Endodermal cell (in vitro differentiated cells): ENCODE data around the gene PHTF1. TPM values are rescaled to one million over a fixed set of nuclear protein-coding genes. Genes with fewer than 3 reads are reported as not detected.

Experiments
- DNase-seq: peaks from one replicate; pipeline ENCODE4 v3.0.0-alpha.2; 2017
- H3K27ac ChIP-seq: 2 replicates; pipeline ENCODE4 v1.5.1; 2013; ENCODE audit warnings: mild to moderate bottlenecking, low read depth, low read length, moderate library complexity
- H3K27me3 ChIP-seq: 2 replicates; pipeline ENCODE4 v1.6.1; 2013; ENCODE audit warnings: mild to moderate bottlenecking, low read length, moderate library complexity; ENCODE audit not compliant: insufficient read depth, control insufficient read depth, poor library complexity, severe bottlenecking
- H3K36me3 ChIP-seq: 2 replicates; pipeline ENCODE4 v1.7.0; 2013; ENCODE audit warnings: mild to moderate bottlenecking, low read length, moderate library complexity; ENCODE audit not compliant: control insufficient read depth, insufficient read depth
- H3K4me1 ChIP-seq: one replicate; pipeline ENCODE4 v1.7.0; 2013; ENCODE audit warnings: low read length; ENCODE audit not compliant: control insufficient read depth, insufficient read depth
- H3K4me3 ChIP-seq: 2 replicates; pipeline ENCODE4 v1.5.1; 2013; ENCODE audit warnings: mild to moderate bottlenecking, low read length, moderate library complexity
- H3K9ac ChIP-seq: 2 replicates; pipeline ENCODE4 v1.6.1; 2013; ENCODE audit warnings: mild to moderate bottlenecking, low read length, moderate library complexity; ENCODE audit not compliant: poor library complexity, severe bottlenecking; ENCODE audit errors: extremely low read depth
- H3K9me3 ChIP-seq: 2 replicates; pipeline ENCODE4 v1.6.1; 2013; ENCODE audit warnings: mild to moderate bottlenecking, low read length, moderate library complexity; ENCODE audit not compliant: control insufficient read depth
- H3K27ac Mint-ChIP-seq: 2 replicates; pipeline ENCODE4 v1.8.0; 2020; ENCODE audit warnings: mixed read lengths
- H3K27me3 Mint-ChIP-seq: 2 replicates; pipeline ENCODE4 v1.8.0; 2021; ENCODE audit warnings: mild to moderate bottlenecking, mixed read lengths; ENCODE audit not compliant: insufficient read depth
- H3K36me3 Mint-ChIP-seq: 2 replicates; pipeline ENCODE4 v1.8.0; 2020; ENCODE audit warnings: low read depth, mixed read lengths
- H3K4me1 Mint-ChIP-seq: 2 replicates; pipeline ENCODE4 v1.8.0; 2020; ENCODE audit warnings: mixed read lengths
- H3K4me3 Mint-ChIP-seq: 2 replicates; pipeline ENCODE4 v1.8.0; 2020; ENCODE audit warnings: mild to moderate bottlenecking, moderate library complexity, mixed read lengths
- H3K9me3 Mint-ChIP-seq: 2 replicates; pipeline ENCODE4 v1.8.0; 2020; ENCODE audit warnings: mild to moderate bottlenecking, mixed read lengths
- WGBS, 2 experiments: methylation state at CpG; one replicate each; pipeline versions ENCODE4 v1.1.5 to v1.1.7; 2013; ENCODE audit warnings: missing lambda C conversion rate in 2 of 2, mixed read lengths in 1 of 2; ENCODE audit not compliant: insufficient coverage in 1 of 2, insufficient read length in 1 of 2; 5-methylcytosine and 5-hydroxymethylcytosine counted together
- total RNA-seq, 2 donors: library from RNA; stranded (reverse); fragmentation: NEBNext Ultra II Directional in 1 of 2; extraction: Animal tissue kit (Norgen Biotek cat#: 25700) in 1 of 2; gene quantifications; 2 replicates in 1 of 2; 3 replicates in 1 of 2; pipeline ENCODE4 v1.2.1, GENCODE V29; 2021
- TF ChIP-seq, protein P1 (sequence below): fragments of 200-600 bp; sonication (generic); conservative IDR thresholded peaks from 2 replicates; pipeline ENCODE4 v1.5.0; 2021; ENCODE audit warnings: antibody characterized with exemption, mild to moderate bottlenecking

PHTF1 gene
- total RNA-seq, 2 donors from 2014 or later, result 43.8 to 56.5 TPM

DNA sequence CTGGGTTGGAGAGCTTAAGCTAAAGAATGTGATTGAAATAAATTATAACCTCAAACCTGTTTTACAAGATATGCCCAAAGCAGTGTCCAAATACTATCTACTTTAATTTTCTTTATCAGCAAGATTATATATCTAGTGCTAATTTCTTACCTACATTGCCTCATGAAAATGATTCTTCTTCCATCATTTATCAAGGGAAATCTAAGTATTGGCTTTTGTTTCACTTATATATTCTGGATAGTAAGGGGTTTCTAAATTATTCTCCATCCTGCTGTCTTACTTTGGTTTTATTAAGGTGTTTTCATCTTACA lies 81.2 kb downstream of the PHTF1 start:
- TF ChIP-seq, protein P1, sequence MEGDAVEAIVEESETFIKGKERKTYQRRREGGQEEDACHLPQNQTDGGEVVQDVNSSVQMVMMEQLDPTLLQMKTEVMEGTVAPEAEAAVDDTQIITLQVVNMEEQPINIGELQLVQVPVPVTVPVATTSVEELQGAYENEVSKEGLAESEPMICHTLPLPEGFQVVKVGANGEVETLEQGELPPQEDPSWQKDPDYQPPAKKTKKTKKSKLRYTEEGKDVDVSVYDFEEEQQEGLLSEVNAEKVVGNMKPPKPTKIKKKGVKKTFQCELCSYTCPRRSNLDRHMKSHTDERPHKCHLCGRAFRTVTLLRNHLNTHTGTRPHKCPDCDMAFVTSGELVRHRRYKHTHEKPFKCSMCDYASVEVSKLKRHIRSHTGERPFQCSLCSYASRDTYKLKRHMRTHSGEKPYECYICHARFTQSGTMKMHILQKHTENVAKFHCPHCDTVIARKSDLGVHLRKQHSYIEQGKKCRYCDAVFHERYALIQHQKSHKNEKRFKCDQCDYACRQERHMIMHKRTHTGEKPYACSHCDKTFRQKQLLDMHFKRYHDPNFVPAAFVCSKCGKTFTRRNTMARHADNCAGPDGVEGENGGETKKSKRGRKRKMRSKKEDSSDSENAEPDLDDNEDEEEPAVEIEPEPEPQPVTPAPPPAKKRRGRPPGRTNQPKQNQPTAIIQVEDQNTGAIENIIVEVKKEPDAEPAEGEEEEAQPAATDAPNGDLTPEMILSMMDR, result no peak
- H3K9me3 Mint-ChIP-seq, result no peaks in the 10 kb centered on the region
- H3K27ac Mint-ChIP-seq, result no peak overlapping the region

DNA sequence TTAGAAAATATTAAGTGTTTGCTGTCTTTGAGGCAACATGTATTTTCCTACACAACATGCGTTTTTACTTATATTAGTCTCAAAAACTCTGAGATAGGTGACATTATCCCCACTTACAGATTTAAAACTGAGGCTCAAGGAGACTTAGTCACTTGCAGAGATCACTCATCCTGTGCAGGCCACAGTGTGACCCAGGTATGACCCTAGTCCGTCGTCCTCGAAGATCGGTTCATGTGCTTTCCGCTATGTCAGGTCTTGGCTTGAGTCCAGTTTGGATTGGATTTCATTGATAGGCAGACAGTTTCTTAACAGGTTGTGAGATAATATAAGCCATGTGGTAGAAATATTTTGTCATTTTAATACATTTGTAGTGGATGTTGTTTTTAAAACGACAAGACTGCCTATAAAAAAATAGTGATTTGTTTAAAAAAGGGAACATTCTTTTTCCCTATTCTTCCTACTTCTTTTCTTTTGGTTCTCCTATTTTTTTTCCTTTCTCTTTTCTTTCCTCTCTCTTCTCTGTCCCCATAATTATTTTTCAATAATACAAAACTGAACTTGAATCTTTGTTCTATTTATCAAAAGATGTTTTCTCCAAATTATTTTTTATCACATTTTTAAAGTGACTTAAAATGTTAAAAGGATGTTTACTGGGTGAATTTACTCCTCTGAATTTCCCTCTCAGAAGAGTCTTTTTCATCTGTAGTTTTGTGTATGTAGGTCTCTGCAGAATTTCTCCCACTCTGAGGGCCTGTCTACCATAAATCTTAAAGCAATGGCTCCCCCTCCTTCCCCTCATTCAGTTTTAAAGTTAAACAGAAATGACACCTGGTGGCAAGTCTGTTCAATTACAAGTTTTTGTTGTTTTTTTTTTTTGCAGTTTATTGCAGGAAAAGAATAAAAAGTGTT lies 81.8 kb downstream of the PHTF1 start:
- Mint-ChIP-seq H3K4me1 (no peaks in the 10 kb centered on the region), H3K4me3 (no peak overlapping the region), H3K9me3 (no peaks in the 10 kb centered on the region), H3K27me3 (no peaks in the 10 kb centered on the region), H3K27ac (no peak overlapping the region), H3K36me3 (peaks cover 22% of the 10 kb centered on the region)
- Histone ChIP-seq H3K4me3 (no peak overlapping the region), H3K27me3 (no peaks in the 10 kb centered on the region), H3K9me3 (peaks cover 5% of the 10 kb centered on the region), H3K9ac (no peak overlapping the region), H3K4me1 (no peaks in the 10 kb centered on the region), H3K36me3 (peaks cover 65% of the 10 kb centered on the region), H3K27ac (no peak overlapping the region)
- TF ChIP-seq, protein P1, result peak; percentile 79
- WGBS, 2 experiments, result 94 to 100% methylated on average over 6 to 7 of the region's 7 CpGs
- DNase-seq, result no peak

More for the DNA sequence above, 81.2 kb downstream of the PHTF1 start:
- H3K4me3 ChIP-seq, result no peak overlapping the region
- Mint-ChIP-seq H3K36me3 (peaks cover 26% of the 10 kb centered on the region), H3K4me1 (no peaks in the 10 kb centered on the region), H3K27me3 (no peaks in the 10 kb centered on the region), H3K4me3 (no peak overlapping the region)
- peaks cover 64% of the 10 kb centered on the region for H3K36me3 ChIP-seq
- no peak for DNase-seq
- H3K27ac ChIP-seq, result no peak overlapping the region
- H3K9ac ChIP-seq, result no peak overlapping the region
- no peaks in the 10 kb centered on the region for H3K27me3 ChIP-seq
- H3K9me3 ChIP-seq, result peaks cover 5% of the 10 kb centered on the region
- no peaks in the 10 kb centered on the region for H3K4me1 ChIP-seq

DNA sequence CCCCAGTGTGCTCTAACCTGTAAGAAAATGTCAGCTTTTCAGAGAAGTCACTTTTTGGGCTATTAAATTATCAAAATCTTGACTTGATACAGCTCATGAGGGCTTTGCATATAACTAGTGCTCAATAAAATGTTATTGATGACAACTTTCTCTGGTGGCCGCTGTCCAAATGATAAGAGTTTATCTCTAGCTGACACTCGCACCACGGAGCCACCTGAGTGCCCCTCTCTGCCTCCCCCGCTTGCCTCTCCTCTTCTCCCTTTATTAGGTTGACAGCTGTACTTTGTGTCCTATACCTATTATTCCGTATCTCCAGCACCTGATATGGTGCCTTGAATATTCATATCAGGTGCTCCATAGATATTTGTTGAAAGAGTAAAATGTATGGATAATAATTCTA lies 82.8 kb downstream of the PHTF1 start:
- H3K4me3 ChIP-seq, result no peak overlapping the region
- H3K36me3 Mint-ChIP-seq, result peaks cover 29% of the 10 kb centered on the region
- H3K4me3 Mint-ChIP-seq, result no peak overlapping the region
- no peaks in the 10 kb centered on the region for H3K4me1 ChIP-seq
- H3K27me3 Mint-ChIP-seq, result no peaks in the 10 kb centered on the region
- H3K9me3 ChIP-seq, result peaks cover 5% of the 10 kb centered on the region
- no peak overlapping the region for H3K27ac Mint-ChIP-seq
- no peaks in the 10 kb centered on the region for H3K9me3 Mint-ChIP-seq
- H3K9ac ChIP-seq, result no peak overlapping the region
- DNase-seq, result no peak
- H3K4me1 Mint-ChIP-seq, result no peaks in the 10 kb centered on the region
- H3K36me3 ChIP-seq, result peaks cover 66% of the 10 kb centered on the region
- H3K27me3 ChIP-seq, result no peaks in the 10 kb centered on the region
- WGBS, 2 experiments, result 93 to 95% methylated on average over 5 of the region's 5 CpGs
- TF ChIP-seq, protein P1, result no peak
- H3K27ac ChIP-seq, result no peak overlapping the region
